CD4-positive, alpha-beta T cell (primary cell): ENCODE data around the gene AP4M1. TPM values are rescaled to one million over a fixed set of nuclear protein-coding genes. Genes with fewer than 3 reads are reported as not detected.

Experiments
- ATAC-seq: fragments of 200-7000 bp; cut with Tn5 transposase; one replicate; pipeline ENCODE4 v1.10.0; 2022; ENCODE audit warnings: mild to moderate bottlenecking; ENCODE audit not compliant: poor library complexity
- CTCF ChIA-PET: fragments of 350-600 bp; sonication (Branson Sonifier 250); formaldehyde crosslinking; loops from one replicate; lab custom pipeline; 2021; ENCODE audit warnings: antibody characterized with exemption, inconsistent platforms; lab: Charles Lee
- POLR2A ChIA-PET: fragments of 350-600 bp; sonication (Branson Sonifier 250); formaldehyde crosslinking; loops from one replicate; lab custom pipeline; 2021; ENCODE audit warnings: antibody characterized with exemption, inconsistent platforms; lab: Charles Lee
- DNase-seq, 14 experiments: peaks; one replicate each; pipeline ENCODE4 v3.0.0-alpha.2; 2013 to 2020; ENCODE audit warnings: mixed read lengths in 2 of 14
- H3K27ac ChIP-seq, 2 donors: one replicate each; pipeline versions ENCODE4 v1.5.1 to v1.7.0; 2013; ENCODE audit warnings: low read length in 2 of 2, low read depth in 1 of 2, mild to moderate bottlenecking in 1 of 2
- H3K27me3 ChIP-seq, 2 experiments: 1 replicate in 1 of 2; 2 replicates in 1 of 2; pipeline versions ENCODE4 v1.6.1 to v1.7.0; 2013; ENCODE audit warnings: low read length in 2 of 2, control low read depth in 1 of 2, mild to moderate bottlenecking in 1 of 2, moderate library complexity in 1 of 2; ENCODE audit not compliant: insufficient read depth in 2 of 2, control insufficient read depth in 1 of 2
- H3K36me3 ChIP-seq: one replicate; pipeline ENCODE4 v1.6.1; 2013; ENCODE audit warnings: low read length, control low read depth; ENCODE audit not compliant: insufficient read depth
- H3K4me1 ChIP-seq: one replicate; pipeline ENCODE4 v1.6.1; 2013; ENCODE audit warnings: low read length, control low read depth; ENCODE audit not compliant: insufficient read depth
- H3K4me3 ChIP-seq: one replicate; pipeline ENCODE4 v1.5.1; 2013; ENCODE audit warnings: mild to moderate bottlenecking, low read length, moderate library complexity
- H3K9me3 ChIP-seq, 2 experiments: 1 replicate in 1 of 2; 2 replicates in 1 of 2; pipeline versions ENCODE4 v1.6.1 to v1.7.0; 2013; ENCODE audit warnings: low read length in 2 of 2, mild to moderate bottlenecking in 2 of 2, control low read depth in 1 of 2, moderate library complexity in 1 of 2; ENCODE audit not compliant: control insufficient read depth in 1 of 2, insufficient read depth in 1 of 2
- H3K27ac Mint-ChIP-seq: one replicate; pipeline ENCODE4 v1.8.0; 2020; ENCODE audit warnings: mixed read lengths
- H3K27me3 Mint-ChIP-seq: one replicate; pipeline ENCODE4 v1.8.0; 2021; ENCODE audit warnings: mixed read lengths
- H3K36me3 Mint-ChIP-seq: one replicate; pipeline ENCODE4 v1.8.0; 2021; ENCODE audit warnings: low read depth, mixed read lengths
- H3K4me1 Mint-ChIP-seq: one replicate; pipeline ENCODE4 v1.8.0; 2021; ENCODE audit warnings: low read depth, mixed read lengths
- H3K4me3 Mint-ChIP-seq: one replicate; pipeline ENCODE4 v1.8.0; 2020; ENCODE audit warnings: mild to moderate bottlenecking, mixed read lengths
- H3K9me3 Mint-ChIP-seq: one replicate; pipeline ENCODE4 v1.8.0; 2020; ENCODE audit warnings: mixed read lengths
- CTCF ChIP-seq: fragments of 200-600 bp; IDR thresholded peaks from one replicate; pipeline ENCODE4 v1.8.0; 2022; ENCODE audit warnings: antibody characterized with exemption, mild to moderate bottlenecking
- intact Hi-C, 2 experiments: fragments of 100-400 bp; cut with DNase I in 1 of 2; cut with micrococcal nuclease in 1 of 2; formaldehyde crosslinking; loops; one replicate each; pipeline versions ENCODE4 v1.15.1 to v1.9.0; 2023 to 2025; cut with DNase I, micrococcal nuclease
- total RNA-seq, 174 experiments: library from RNA in 2 of 174; stranded (reverse) in 2 of 174; gene quantifications; one replicate each; pipeline ENCODE4 v1.2.3 and lab custom pipeline; 2021 to 2026

The AP4M1 gene
- total RNA-seq, 2 experiments from 2014 or later: 2.8 to 4.0 TPM

- peaks cover 66% of the 10 kb centered on the region for H3K36me3 ChIP-seq
- ATAC-seq: no peak
- H3K4me3 ChIP-seq: no peak overlapping the region
- H3K27ac ChIP-seq: no peak overlapping the region
- Mint-ChIP-seq H3K27me3 (no peaks in the 10 kb centered on the region), H3K9me3 (no peaks in the 10 kb centered on the region), H3K27ac (no peak overlapping the region), H3K36me3 (peaks cover 70% of the 10 kb centered on the region), H3K4me3 (no peak overlapping the region), H3K4me1 (no peaks in the 10 kb centered on the region)
- no peaks in the 10 kb centered on the region for H3K4me1 ChIP-seq
- ChIA-PET POLR2A (interaction anchor here (1.7 kb wide), 1 partner anchor 9 kb away, joined by 3 read pairs; the partner anchor contains the start of gene AP4M1), CTCF (interaction anchor here (0.9 kb wide), 1 partner anchor 9 kb away, joined by 3 read pairs; no protein-coding TSS in a partner anchor)
- no peaks in the 10 kb centered on the region for H3K27me3 ChIP-seq
- no peak for TF ChIP-seq CTCF
- no peak for DNase-seq
- H3K9me3 ChIP-seq: no peaks in the 10 kb centered on the region
- intact Hi-C loops: no loop called here
Measured at GRCh38 chr7:100111156-100111555, 9.7 kb downstream of the AP4M1 start.

GRCh38 chr7:100111914-100112313, 10.5 kb downstream of the AP4M1 start:
- H3K9me3 Mint-ChIP-seq: no peaks in the 10 kb centered on the region

GRCh38 chr7:100115026-100115425, 13.6 kb downstream of the AP4M1 start:
- ChIA-PET CTCF (no interaction called here), POLR2A (no interaction called here)
- ATAC-seq: no peak
- Histone ChIP-seq H3K27ac (no peak overlapping the region), H3K4me3 (no peak overlapping the region), H3K36me3 (peaks cover 38% of the 10 kb centered on the region), H3K27me3 (no peaks in the 10 kb centered on the region), H3K4me1 (peaks cover 20% of the 10 kb centered on the region), H3K9me3 (no peaks in the 10 kb centered on the region)
- H3K27ac Mint-ChIP-seq: no peak overlapping the region
- intact Hi-C loops: no loop called here
- no peak for DNase-seq
- H3K36me3 Mint-ChIP-seq: peaks cover 57% of the 10 kb centered on the region
- H3K27me3 Mint-ChIP-seq: no peaks in the 10 kb centered on the region
- no peak for TF ChIP-seq CTCF
- peaks cover 15% of the 10 kb centered on the region for H3K4me1 Mint-ChIP-seq
- no peak overlapping the region for H3K4me3 Mint-ChIP-seq
- H3K9me3 Mint-ChIP-seq: no peaks in the 10 kb centered on the region

More at GRCh38 chr7:100111914-100112313, 10.5 kb downstream of the AP4M1 start:
- Histone ChIP-seq H3K9me3 (no peaks in the 10 kb centered on the region), H3K27me3 (no peaks in the 10 kb centered on the region), H3K4me3 (no peak overlapping the region), H3K4me1 (no peaks in the 10 kb centered on the region), H3K27ac (no peak overlapping the region), H3K36me3 (peaks cover 63% of the 10 kb centered on the region)
- H3K4me3 Mint-ChIP-seq: no peak overlapping the region
- CTCF ChIA-PET: interaction anchor here (0.9 kb wide), 1 partner anchor 8 kb away, joined by 3 read pairs; no protein-coding TSS in a partner anchor
- no peak for DNase-seq
- no peaks in the 10 kb centered on the region for H3K4me1 Mint-ChIP-seq
- H3K27me3 Mint-ChIP-seq: no peaks in the 10 kb centered on the region
- intact Hi-C loops: no loop called here
- no peak for TF ChIP-seq CTCF
- POLR2A ChIA-PET: no interaction called here
- ATAC-seq: no peak
- H3K27ac Mint-ChIP-seq: no peak overlapping the region
- H3K36me3 Mint-ChIP-seq: peaks cover 72% of the 10 kb centered on the region
